ENCODE data around the gene SLC47A2. TPM values are rescaled to one million over a fixed set of nuclear protein-coding genes. Genes with fewer than 3 reads are reported as not detected.

The SLC47A2 gene
- total RNA-seq, 1 donor = not detected

DNA sequence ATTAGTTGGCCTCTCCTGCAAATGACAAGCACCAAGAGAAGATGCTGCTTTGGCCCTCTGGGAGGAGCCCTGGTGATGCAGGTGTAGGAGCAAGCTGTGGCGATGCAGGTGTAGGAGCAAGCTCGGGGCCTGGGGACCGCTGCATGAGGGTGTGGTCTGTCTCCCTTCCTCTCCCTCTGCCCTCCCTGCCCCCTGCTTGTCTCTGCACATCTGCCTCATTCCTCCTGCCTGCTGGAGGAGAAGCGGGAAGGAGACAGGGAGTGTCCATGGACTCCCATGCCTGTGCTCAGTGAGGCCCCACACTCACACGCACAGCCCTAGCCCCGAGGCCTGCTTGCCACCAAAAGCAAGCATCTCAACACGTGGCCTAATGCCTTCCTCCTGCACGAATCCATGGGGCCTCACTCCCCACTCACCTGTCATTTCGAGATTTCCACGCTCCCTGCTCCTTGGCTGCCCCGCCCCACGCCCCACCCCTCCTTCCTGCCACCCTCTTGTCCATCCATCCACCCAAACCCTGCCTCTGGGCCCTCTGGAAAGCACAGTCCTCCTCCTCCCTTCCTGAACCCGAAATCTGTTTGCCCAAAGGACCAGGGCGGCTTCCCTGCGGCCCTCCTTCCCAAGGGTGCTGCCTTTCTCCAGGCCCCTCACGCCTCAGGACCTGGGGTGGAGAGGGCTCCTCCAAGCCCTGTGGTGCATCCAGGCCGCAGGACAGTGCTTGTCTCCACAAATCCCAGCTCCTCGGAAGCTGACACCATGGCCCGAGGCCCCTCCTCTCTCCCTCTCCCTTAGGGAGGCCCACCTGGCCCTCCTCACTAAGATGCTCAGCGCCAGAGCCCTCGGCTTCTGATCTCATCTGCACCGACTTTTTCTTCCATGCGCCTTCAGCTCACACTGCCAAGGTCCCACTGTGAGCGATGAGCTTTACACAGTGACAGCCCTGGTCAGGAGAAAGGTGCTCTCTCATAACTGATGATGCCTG lies 43.5 kb upstream of the SLC47A2 start:
- no peak for DNase-seq (ENCODE audit: low read depth)
- TF ChIP-seq, protein P1, sequence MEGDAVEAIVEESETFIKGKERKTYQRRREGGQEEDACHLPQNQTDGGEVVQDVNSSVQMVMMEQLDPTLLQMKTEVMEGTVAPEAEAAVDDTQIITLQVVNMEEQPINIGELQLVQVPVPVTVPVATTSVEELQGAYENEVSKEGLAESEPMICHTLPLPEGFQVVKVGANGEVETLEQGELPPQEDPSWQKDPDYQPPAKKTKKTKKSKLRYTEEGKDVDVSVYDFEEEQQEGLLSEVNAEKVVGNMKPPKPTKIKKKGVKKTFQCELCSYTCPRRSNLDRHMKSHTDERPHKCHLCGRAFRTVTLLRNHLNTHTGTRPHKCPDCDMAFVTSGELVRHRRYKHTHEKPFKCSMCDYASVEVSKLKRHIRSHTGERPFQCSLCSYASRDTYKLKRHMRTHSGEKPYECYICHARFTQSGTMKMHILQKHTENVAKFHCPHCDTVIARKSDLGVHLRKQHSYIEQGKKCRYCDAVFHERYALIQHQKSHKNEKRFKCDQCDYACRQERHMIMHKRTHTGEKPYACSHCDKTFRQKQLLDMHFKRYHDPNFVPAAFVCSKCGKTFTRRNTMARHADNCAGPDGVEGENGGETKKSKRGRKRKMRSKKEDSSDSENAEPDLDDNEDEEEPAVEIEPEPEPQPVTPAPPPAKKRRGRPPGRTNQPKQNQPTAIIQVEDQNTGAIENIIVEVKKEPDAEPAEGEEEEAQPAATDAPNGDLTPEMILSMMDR (IDR thresholded peaks at IDR 0.05; ENCODE audit: insufficient read depth, low read length) = no peak
- no peak overlapping the region for H3K4me3 ChIP-seq (ENCODE audit: low read depth, low read length)

DNA sequence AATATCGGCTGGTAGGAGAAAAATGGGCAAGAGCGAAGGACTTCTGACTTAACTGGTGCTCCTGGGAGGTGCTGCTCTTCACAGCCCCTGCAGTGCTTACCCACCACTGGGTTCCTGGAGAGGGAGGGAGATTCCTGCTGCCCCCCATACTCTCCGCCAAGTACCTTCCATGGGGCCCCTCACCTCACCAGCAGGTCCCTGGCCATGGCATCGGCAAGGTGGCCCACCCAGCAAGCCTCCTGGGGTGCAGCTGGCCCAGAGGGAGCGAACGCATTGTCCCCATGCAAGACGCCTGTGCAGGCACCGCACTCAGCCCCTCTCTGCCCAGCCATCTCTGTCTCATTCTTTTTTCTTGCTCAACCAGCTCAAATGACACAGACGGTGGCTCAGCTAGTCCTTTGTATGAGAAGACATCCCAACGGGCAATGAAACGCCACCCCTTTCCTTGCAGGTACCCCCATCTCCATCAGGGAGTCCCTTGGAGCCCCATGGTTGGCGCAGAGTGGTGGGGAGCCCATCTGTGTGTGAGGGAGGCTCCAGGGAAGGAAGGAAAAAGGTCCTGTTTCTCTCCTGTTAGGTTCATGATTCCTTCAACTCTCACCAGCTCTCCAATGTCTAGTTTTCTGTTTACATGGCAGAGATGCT lies 41.3 kb upstream of the SLC47A2 start:
- DNase-seq (ENCODE audit: low read depth) = no peak
- no peak overlapping the region for H3K4me3 ChIP-seq (ENCODE audit: low read depth, low read length)
- TF ChIP-seq, protein P1 (IDR thresholded peaks at IDR 0.05; ENCODE audit: insufficient read depth, low read length) = no peak

DNA sequence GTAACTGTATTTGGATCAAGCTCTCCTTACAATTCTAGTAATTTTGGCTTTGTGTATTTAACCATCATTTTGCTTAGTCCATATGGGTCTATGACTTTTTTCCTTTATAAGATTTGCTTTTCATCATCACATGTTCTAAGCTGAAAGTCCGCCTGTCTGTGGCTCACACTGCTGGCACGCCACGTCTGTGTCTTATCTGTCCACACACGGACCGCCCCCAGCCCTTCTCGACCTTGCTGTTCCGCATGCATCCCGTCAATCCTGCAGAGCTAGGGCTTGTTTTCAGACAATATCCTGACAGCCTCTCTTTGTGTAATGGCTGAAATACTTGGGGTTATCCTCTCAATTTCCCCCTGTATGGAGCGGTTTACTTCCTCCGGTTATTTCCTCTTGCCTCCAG lies 40.2 kb upstream of the SLC47A2 start:
- DNase-seq (ENCODE audit: low read depth) = no peak
- H3K4me3 ChIP-seq (ENCODE audit: low read depth, low read length) = no peak overlapping the region
- TF ChIP-seq, protein P1 (IDR thresholded peaks at IDR 0.05; ENCODE audit: insufficient read depth, low read length) = no peak

DNA sequence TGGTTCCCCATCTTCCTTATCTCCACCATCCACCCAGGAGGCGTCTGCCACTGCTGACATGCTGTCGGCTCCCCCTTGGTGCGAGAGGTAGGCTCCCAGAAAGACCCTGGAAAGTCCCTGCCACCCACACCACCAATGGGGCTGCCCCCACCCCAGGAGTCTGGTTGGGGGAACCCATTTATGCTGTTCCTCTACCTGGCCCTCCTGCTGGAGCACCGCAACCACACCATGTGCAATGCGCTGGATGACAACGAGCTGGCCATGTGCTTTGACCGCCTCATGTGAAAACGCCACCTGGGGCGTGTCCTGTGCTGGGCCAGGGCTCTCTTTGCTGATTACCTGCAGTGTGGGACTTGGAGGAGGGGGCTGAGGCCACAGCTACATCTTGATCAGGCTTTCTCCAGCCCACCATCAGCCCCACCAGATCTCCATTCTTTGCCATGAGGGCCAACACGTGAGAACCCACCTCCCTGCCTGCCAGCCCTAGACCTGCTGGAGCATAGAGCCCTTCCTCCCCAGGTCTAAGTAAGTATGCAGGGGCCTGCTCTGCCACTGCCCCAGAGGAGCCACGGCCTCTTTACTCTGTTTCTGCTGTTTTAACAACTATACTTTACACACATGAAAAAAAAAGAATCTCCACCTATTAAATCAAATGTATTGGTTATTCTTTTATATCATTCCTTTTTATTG lies 39.6 kb upstream of the SLC47A2 start:
- H3K4me3 ChIP-seq (ENCODE audit: low read depth, low read length) = no peak overlapping the region
- no peak for DNase-seq (ENCODE audit: low read depth)
- TF ChIP-seq, protein P1 (IDR thresholded peaks at IDR 0.05; ENCODE audit: insufficient read depth, low read length) = no peak

- DNase-seq (ENCODE audit: low read depth) = no peak
Observed at GRCh38 chr17:19755392-19755791, 39.0 kb upstream of the SLC47A2 start.

More at GRCh38 chr17:19755392-19755791, 39.0 kb upstream of the SLC47A2 start:
- H3K4me3 ChIP-seq (ENCODE audit: low read depth, low read length) = no peak overlapping the region
- TF ChIP-seq, protein P1 (IDR thresholded peaks at IDR 0.05; ENCODE audit: insufficient read depth, low read length) = no peak

All from fibroblast of the aortic adventitia (primary cell).